Neural progenitor cell (in vitro differentiated cells): ENCODE data around the gene ECPAS. TPM values are rescaled to one million over a fixed set of nuclear protein-coding genes. Genes with fewer than 3 reads are reported as not detected.

Experiments
- DNase-seq: peaks from one replicate; pipeline ENCODE4 v3.0.0-alpha.2; 2016; ENCODE audit warnings: low spot score
- H2AFZ ChIP-seq: fragments of 200-600 bp; sonication (generic); replicated peaks from 2 replicates; pipeline ENCODE4 v1.6.1; 2016; ENCODE audit warnings: antibody characterized with exemption
- H3F3A ChIP-seq: fragments of 200-600 bp; sonication (generic); 2 replicates; pipeline ENCODE4 v1.6.1; 2016; ENCODE audit warnings: antibody characterized with exemption, low read depth
- H3K27ac ChIP-seq: fragments of 200-600 bp; sonication (generic); 2 replicates; pipeline ENCODE4 v1.5.1; 2016; ENCODE audit warnings: mild to moderate bottlenecking
- H3K27me3 ChIP-seq: fragments of 200-600 bp; sonication (generic); 2 replicates; pipeline ENCODE4 v1.6.1; 2016; ENCODE audit warnings: mild to moderate bottlenecking, moderate library complexity
- H3K36me3 ChIP-seq: fragments of 200-600 bp; sonication (generic); 2 replicates; pipeline ENCODE4 v1.5.1; 2016
- H3K4me1 ChIP-seq: fragments of 200-600 bp; sonication (generic); 2 replicates; pipeline ENCODE4 v1.6.1; 2016; ENCODE audit warnings: mixed run types
- H3K4me2 ChIP-seq: fragments of 200-600 bp; sonication (generic); 2 replicates; pipeline ENCODE4 v1.6.1; 2016
- H3K4me3 ChIP-seq: fragments of 200-600 bp; sonication (generic); 2 replicates; pipeline ENCODE4 v1.5.1; 2016
- H3K79me2 ChIP-seq: fragments of 200-600 bp; sonication (generic); 2 replicates; pipeline ENCODE4 v1.6.1; 2016; ENCODE audit warnings: low read depth
- H3K9ac ChIP-seq: fragments of 200-600 bp; sonication (generic); 2 replicates; pipeline ENCODE4 v1.6.1; 2016
- H3K9me3 ChIP-seq: fragments of 200-600 bp; sonication (generic); 2 replicates; pipeline ENCODE4 v1.5.1; 2016; ENCODE audit warnings: low read depth
- H4K20me1 ChIP-seq: fragments of 200-600 bp; sonication (generic); 2 replicates; pipeline ENCODE4 v1.6.1; 2016; ENCODE audit warnings: low read depth
- H3K27ac Mint-ChIP-seq: 3 replicates; pipeline ENCODE4 v1.8.0; 2021; ENCODE audit warnings: mixed read lengths
- H3K27me3 Mint-ChIP-seq: 2 replicates; pipeline ENCODE4 v1.8.0; 2022; ENCODE audit warnings: low read depth, mild to moderate bottlenecking, inconsistent platforms, moderate library complexity, mixed read lengths; ENCODE audit not compliant: insufficient read depth
- H3K36me3 Mint-ChIP-seq: 3 replicates; pipeline ENCODE4 v1.8.0; 2021; ENCODE audit warnings: mixed read lengths
- H3K4me1 Mint-ChIP-seq: 3 replicates; pipeline ENCODE4 v1.8.0; 2021; ENCODE audit warnings: mixed read lengths
- H3K4me3 Mint-ChIP-seq: 3 replicates; pipeline ENCODE4 v1.8.0; 2021; ENCODE audit warnings: mild to moderate bottlenecking, moderate library complexity, mixed read lengths
- H3K9me3 Mint-ChIP-seq: 3 replicates; pipeline ENCODE4 v1.8.0; 2020; ENCODE audit warnings: mixed read lengths
- EZH2 ChIP-seq: fragments of 200-600 bp; sonication (generic); IDR thresholded peaks from 2 replicates; pipeline ENCODE4 v1.6.1; 2017; ENCODE audit warnings: antibody characterized with exemption, mild to moderate bottlenecking, moderate library complexity
- EZH2phosphoT487 ChIP-seq: fragments of 200-600 bp; sonication (generic); IDR thresholded peaks from 2 replicates; pipeline ENCODE4 v1.6.1; 2017; ENCODE audit warnings: antibody characterized with exemption
- total RNA-seq: library from RNA; depleted of rRNA; stranded (reverse); fragments of >200 nt; gene quantifications from 2 replicates; pipeline ENCODE4 v1.2.3, GENCODE V29; 2015; ENCODE audit warnings: low replicate concordance
- TF ChIP-seq, protein P1 (sequence below): fragments of 200-600 bp; sonication (generic); IDR thresholded peaks from 2 replicates; pipeline ENCODE4 v1.5.1; 2017; ENCODE audit warnings: antibody characterized with exemption, mild to moderate bottlenecking

Gene ECPAS
- total RNA-seq, 1 donor from 2014 or later, result 59.2 TPM

DNA sequence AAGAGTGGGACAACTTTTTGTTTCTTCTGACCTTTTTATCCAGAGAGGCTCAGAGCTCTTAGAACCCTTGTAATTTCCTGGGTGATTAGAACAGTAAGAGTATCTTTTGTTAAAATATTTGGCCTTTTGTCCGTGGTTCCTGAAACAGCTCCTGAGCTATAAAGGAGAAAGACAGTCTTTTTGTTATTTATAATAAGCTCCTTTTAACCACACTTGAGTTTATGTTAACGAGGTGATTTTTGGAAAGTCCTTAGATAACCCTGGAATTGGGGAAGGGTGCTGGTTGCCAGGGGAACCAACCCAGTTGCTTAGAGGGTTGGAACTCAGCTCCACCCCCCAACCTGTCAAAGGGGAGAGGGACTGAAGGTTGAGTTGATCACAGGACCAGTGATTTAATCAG lies 45.6 kb upstream of the ECPAS start:
- peaks cover 70% of the 10 kb centered on the region for H3K79me2 ChIP-seq

DNA sequence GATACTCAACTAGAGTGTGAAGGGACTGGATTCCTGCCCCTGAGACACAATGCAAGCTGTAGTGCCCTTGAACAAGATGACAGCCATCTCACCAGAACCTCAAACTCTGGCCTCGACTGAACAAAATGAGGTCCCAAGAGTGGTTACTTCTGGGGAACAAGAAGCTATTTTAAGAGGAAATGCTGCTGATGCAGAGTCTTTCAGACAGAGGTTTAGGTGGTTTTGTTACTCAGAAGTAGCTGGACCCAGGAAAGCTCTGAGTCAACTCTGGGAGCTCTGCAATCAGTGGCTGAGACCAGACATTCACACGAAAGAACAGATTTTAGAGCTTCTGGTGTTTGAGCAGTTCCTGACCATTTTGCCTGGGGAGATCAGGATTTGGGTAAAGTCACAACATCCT lies 43.2 kb upstream of the ECPAS start:
- Histone ChIP-seq H3K27ac (no peak overlapping the region), H3F3A (peaks cover 29% of the 10 kb centered on the region), H3K4me3 (no peak overlapping the region), H3K79me2 (peaks cover 61% of the 10 kb centered on the region), H2AFZ (no peak overlapping the region), H4K20me1 (no peaks in the 10 kb centered on the region), H3K4me2 (no peak overlapping the region), H3K9me3 (no peaks in the 10 kb centered on the region), H3K4me1 (peaks cover 24% of the 10 kb centered on the region), H3K36me3 (peaks cover 9% of the 10 kb centered on the region), H3K27me3 (no peaks in the 10 kb centered on the region), H3K9ac (no peak overlapping the region)
- peaks cover 38% of the 10 kb centered on the region for H3K36me3 Mint-ChIP-seq
- no peak for DNase-seq
- H3K4me1 Mint-ChIP-seq, result peaks cover 17% of the 10 kb centered on the region
- H3K4me3 Mint-ChIP-seq, result peak overlapping the region; percentile 53
- H3K27me3 Mint-ChIP-seq, result peaks cover 2% of the 10 kb centered on the region
- H3K27ac Mint-ChIP-seq, result no peak overlapping the region
- TF ChIP-seq EZH2 (no peak), EZH2phosphoT487 (no peak)
- TF ChIP-seq, protein P1, sequence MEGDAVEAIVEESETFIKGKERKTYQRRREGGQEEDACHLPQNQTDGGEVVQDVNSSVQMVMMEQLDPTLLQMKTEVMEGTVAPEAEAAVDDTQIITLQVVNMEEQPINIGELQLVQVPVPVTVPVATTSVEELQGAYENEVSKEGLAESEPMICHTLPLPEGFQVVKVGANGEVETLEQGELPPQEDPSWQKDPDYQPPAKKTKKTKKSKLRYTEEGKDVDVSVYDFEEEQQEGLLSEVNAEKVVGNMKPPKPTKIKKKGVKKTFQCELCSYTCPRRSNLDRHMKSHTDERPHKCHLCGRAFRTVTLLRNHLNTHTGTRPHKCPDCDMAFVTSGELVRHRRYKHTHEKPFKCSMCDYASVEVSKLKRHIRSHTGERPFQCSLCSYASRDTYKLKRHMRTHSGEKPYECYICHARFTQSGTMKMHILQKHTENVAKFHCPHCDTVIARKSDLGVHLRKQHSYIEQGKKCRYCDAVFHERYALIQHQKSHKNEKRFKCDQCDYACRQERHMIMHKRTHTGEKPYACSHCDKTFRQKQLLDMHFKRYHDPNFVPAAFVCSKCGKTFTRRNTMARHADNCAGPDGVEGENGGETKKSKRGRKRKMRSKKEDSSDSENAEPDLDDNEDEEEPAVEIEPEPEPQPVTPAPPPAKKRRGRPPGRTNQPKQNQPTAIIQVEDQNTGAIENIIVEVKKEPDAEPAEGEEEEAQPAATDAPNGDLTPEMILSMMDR, result no peak
- H3K9me3 Mint-ChIP-seq, result peaks cover 28% of the 10 kb centered on the region

More for the DNA sequence above, 45.6 kb upstream of the ECPAS start:
- Histone ChIP-seq H3K27me3 (no peaks in the 10 kb centered on the region), H2AFZ (no peak overlapping the region), H3K9ac (no peak overlapping the region), H3K4me2 (peak overlapping the region; percentile 67), H3K4me1 (peaks cover 21% of the 10 kb centered on the region), H3K4me3 (peak overlapping the region; percentile 14), H3K27ac (peak overlapping the region; percentile 73), H3F3A (peaks cover 29% of the 10 kb centered on the region), H3K36me3 (peaks cover 15% of the 10 kb centered on the region), H4K20me1 (no peaks in the 10 kb centered on the region), H3K9me3 (no peaks in the 10 kb centered on the region)
- Mint-ChIP-seq H3K9me3 (peaks cover 44% of the 10 kb centered on the region), H3K4me1 (peaks cover 11% of the 10 kb centered on the region), H3K4me3 (no peak overlapping the region), H3K27me3 (no peaks in the 10 kb centered on the region), H3K36me3 (peaks cover 58% of the 10 kb centered on the region), H3K27ac (no peak overlapping the region)
- DNase-seq, result peak; percentile 59
- TF ChIP-seq, protein P1, result no peak
- TF ChIP-seq EZH2, result no peak
- no peak for TF ChIP-seq EZH2phosphoT487

DNA sequence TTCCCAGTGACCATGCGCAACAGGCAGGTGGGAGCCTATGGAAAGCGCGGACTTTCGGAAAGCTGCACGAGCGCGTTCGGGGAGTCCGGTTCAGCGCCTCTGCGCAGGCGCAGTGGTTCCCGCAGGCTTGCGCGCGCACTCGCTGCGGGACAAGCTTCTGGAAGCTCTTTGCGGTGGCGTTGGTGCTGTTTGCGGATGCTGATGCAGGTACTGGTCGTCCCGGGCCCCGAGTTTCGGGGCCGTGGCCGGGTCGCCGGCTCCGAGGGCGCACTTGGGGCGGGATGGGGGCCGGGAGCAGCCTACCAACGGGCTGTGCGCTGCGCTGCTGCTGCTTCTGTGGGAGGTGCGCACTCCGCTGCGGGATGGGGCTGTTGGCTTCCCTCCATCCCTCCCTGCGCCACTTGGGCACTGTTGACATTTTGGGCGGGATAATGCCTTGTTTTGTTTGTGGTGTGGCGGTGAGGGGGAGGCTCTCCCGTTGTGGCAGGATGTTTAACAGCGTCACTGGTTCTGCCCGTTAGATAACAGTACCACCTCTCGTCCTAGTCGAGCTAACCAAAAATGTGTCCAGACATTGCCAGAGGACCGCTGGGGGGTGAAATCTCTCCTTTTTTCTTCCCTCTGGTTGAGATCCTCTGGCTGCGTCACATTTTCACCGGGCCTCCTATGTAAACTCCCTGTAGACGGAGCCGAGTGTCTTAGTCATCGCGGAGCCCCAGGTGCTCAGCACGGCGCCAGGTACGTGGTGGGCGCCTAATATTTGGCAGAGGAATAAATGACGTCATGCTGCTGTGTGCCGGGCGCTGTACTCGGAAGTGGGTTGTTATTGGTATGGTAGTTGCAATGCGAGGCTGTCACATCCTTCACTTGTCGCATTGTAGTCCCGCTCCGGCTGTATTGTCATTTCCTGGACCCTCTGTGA lies 41.1 kb upstream of the ECPAS start, which contains the start of gene ZNF483:
Gene ZNF483 (plus strand): TSS at position 124 of the 922 bp plus-strand sequence. CDS start 2,217 bp downstream, outside the sequence.
- TF ChIP-seq EZH2phosphoT487, result no peak
- TF ChIP-seq EZH2, result no peak
- Histone ChIP-seq H2AFZ (peak within 1 kb of the TSS; percentile 96), H3K4me3 (peak within 1 kb of the TSS; percentile 72), H4K20me1 (no peaks in the 10 kb centered on the region), H3K9ac (peak within 1 kb of the TSS; percentile 16), H3K27ac (no peak within 1 kb of the TSS), H3K36me3 (no peaks in the 10 kb centered on the region), H3K4me2 (peak within 1 kb of the TSS; percentile 91), H3K4me1 (peaks cover 22% of the 10 kb centered on the region), H3F3A (peaks cover 24% of the 10 kb centered on the region), H3K27me3 (no peaks in the 10 kb centered on the region), H3K79me2 (peaks cover 42% of the 10 kb centered on the region), H3K9me3 (no peaks in the 10 kb centered on the region)
- Mint-ChIP-seq H3K4me1 (peaks cover 17% of the 10 kb centered on the region), H3K36me3 (peaks cover 29% of the 10 kb centered on the region), H3K27ac (peak within 1 kb of the TSS; percentile 84), H3K9me3 (peaks cover 20% of the 10 kb centered on the region), H3K27me3 (peaks cover 2% of the 10 kb centered on the region), H3K4me3 (peak within 1 kb of the TSS; percentile 95)
- peak; percentile 96 for DNase-seq

DNA sequence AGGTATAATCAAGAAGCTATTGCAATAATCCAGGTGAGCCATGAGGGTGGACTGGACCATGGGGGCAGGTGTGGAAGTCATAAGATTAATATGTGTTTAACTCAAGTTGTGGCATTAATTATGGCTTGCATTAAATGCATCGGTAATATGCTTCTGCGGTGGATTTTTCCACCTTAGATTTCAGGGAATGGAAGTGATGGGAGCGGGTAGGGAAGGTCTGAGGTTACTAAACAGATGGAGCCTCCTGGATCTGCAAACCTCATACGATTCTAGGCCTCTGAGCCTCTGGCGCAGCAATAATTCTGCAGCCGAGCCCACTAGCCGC lies 40.5 kb upstream of the ECPAS start:
- H3K27ac Mint-ChIP-seq, result peak overlapping the region; percentile 23

More for the DNA sequence above, 40.5 kb upstream of the ECPAS start:
- Histone ChIP-seq H3K79me2 (peaks cover 39% of the 10 kb centered on the region), H3K27ac (no peak overlapping the region), H2AFZ (peak overlapping the region; percentile 96), H3K4me1 (peaks cover 16% of the 10 kb centered on the region), H3K36me3 (no peaks in the 10 kb centered on the region), H3K4me3 (peak overlapping the region; percentile 72), H3F3A (peaks cover 18% of the 10 kb centered on the region), H4K20me1 (no peaks in the 10 kb centered on the region), H3K27me3 (no peaks in the 10 kb centered on the region), H3K9ac (no peak overlapping the region), H3K4me2 (peak overlapping the region; percentile 91), H3K9me3 (no peaks in the 10 kb centered on the region)
- DNase-seq, result no peak
- Mint-ChIP-seq H3K9me3 (peaks cover 17% of the 10 kb centered on the region), H3K4me1 (peaks cover 17% of the 10 kb centered on the region), H3K36me3 (peaks cover 23% of the 10 kb centered on the region), H3K27me3 (peaks cover 2% of the 10 kb centered on the region), H3K4me3 (peak overlapping the region; percentile 95)
- TF ChIP-seq EZH2 (no peak), EZH2phosphoT487 (no peak)
- TF ChIP-seq, protein P1, result no peak
